Fibroblast of lung (primary cell): ENCODE data around the gene PIP4K2A. TPM values are rescaled to one million over a fixed set of nuclear protein-coding genes. Genes with fewer than 3 reads are reported as not detected.
A peak's percentile ranks its signal among the peaks of the same experiment; 100 is the strongest.

Experiments
- DNase-seq, 2 donors: peaks; one replicate each; pipeline versions ENCODE4 v3.0.0 to v3.0.0-alpha.2; 2010; ENCODE audit warnings: low read depth in 2 of 2
- H2AFZ ChIP-seq: 2 replicates; pipeline ENCODE4 v1.5.1; 2012; ENCODE audit warnings: low read length, control low read depth, inconsistent platforms
- H3K27ac ChIP-seq: 2 replicates; pipeline ENCODE4 v1.5.1; 2011; ENCODE audit warnings: low read length, control low read depth; ENCODE audit not compliant: insufficient read depth
- H3K27me3 ChIP-seq: 2 replicates; pipeline ENCODE4 v1.5.1; 2011; ENCODE audit warnings: mild to moderate bottlenecking, low read length; ENCODE audit not compliant: control insufficient read depth, insufficient read depth
- H3K36me3 ChIP-seq: 2 replicates; pipeline ENCODE4 v1.5.1; 2011; ENCODE audit warnings: low read length; ENCODE audit not compliant: control insufficient read depth, insufficient read depth
- H3K4me1 ChIP-seq: 2 replicates; pipeline ENCODE4 v1.5.1; 2011; ENCODE audit warnings: low read length; ENCODE audit not compliant: control insufficient read depth, insufficient read depth; ENCODE audit errors: extremely low read depth
- H3K4me2 ChIP-seq: 2 replicates; pipeline ENCODE4 v1.5.1; 2011; ENCODE audit warnings: low read length, control low read depth; ENCODE audit not compliant: insufficient read depth; ENCODE audit errors: extremely low read depth
- H3K4me3 ChIP-seq, 4 experiments: fragments of 200-600 bp in 1 of 4; sonication (generic) in 1 of 4; replicated peaks in 1 of 4; 2 replicates each; pipeline ENCODE4 v1.5.1; 2011 to 2016; ENCODE audit warnings: low read length in 4 of 4, low read depth in 3 of 4, mild to moderate bottlenecking in 3 of 4, control low read depth in 2 of 4, inconsistent platforms in 1 of 4, mixed read lengths in 1 of 4; ENCODE audit not compliant: insufficient read depth in 1 of 4; ENCODE audit errors: control extremely low read depth in 1 of 4
- H3K79me2 ChIP-seq: 2 replicates; pipeline ENCODE4 v1.5.1; 2012; ENCODE audit warnings: mild to moderate bottlenecking, low read length, inconsistent platforms; ENCODE audit not compliant: control insufficient read depth, insufficient read depth
- H3K9ac ChIP-seq: 2 replicates; pipeline ENCODE4 v1.5.1; 2011; ENCODE audit warnings: mild to moderate bottlenecking, low read length, control low read depth; ENCODE audit not compliant: insufficient read depth
- H3K9me3 ChIP-seq: 2 replicates; pipeline ENCODE4 v1.5.1; 2012; ENCODE audit warnings: low read depth, low read length; ENCODE audit not compliant: control insufficient read depth, insufficient read depth
- H4K20me1 ChIP-seq: 2 replicates; pipeline ENCODE4 v1.5.1; 2011; ENCODE audit warnings: low read length; ENCODE audit not compliant: control insufficient read depth, insufficient read depth; ENCODE audit errors: extremely low read depth
- CTCF ChIP-seq, 2 donors: IDR thresholded peaks in 1 of 2; conservative IDR thresholded peaks in 1 of 2; 1 replicate in 1 of 2; 2 replicates in 1 of 2; pipeline ENCODE4 v1.5.1; 2011 to 2012; ENCODE audit warnings: low read length in 2 of 2, control low read depth in 1 of 2, inconsistent platforms in 1 of 2, low read depth in 1 of 2, mild to moderate bottlenecking in 1 of 2
- EZH2 ChIP-seq: IDR thresholded peaks from 2 replicates; pipeline ENCODE4 v1.5.1; 2012; ENCODE audit warnings: low read length, control low read depth, mild to moderate bottlenecking; ENCODE audit errors: missing control alignments
- polyA plus RNA-seq, 2 donors: library from polyadenylated mRNA; depleted of rRNA in 1 of 2; stranded (reverse) in 1 of 2; unstranded in 1 of 2; fragments of >200 nt; gene quantifications; 2 replicates each; pipeline ENCODE4 v1.2.1, GENCODE V29; 2011 to 2012; ENCODE audit warnings: missing spikeins in 1 of 2
- total RNA-seq: library from RNA; depleted of rRNA; stranded (reverse); fragments of >200 nt; gene quantifications from 2 replicates; pipeline ENCODE4 v1.2.1, GENCODE V29; 2014

Gene PIP4K2A
- total and polyA plus RNA-seq, 2 donors (not counting 1 experiment from before 2014, with no cell fraction given): 28.5 to 40.0 TPM

- peak; percentile 51 to 89 for DNase-seq
- no peak overlapping the region for H3K4me2 ChIP-seq
- no peak overlapping the region for H3K27ac ChIP-seq
These were observed 31.9 kb downstream of the PIP4K2A start for GRCh38 chr10:22682237-22683139.

GRCh38 chr10:22681783-22682183 lies 32.6 kb downstream of the PIP4K2A start:
- H4K20me1 ChIP-seq: no peaks in the 10 kb centered on the region
- peak; percentile 53 to 80 for DNase-seq
- H3K4me3 ChIP-seq: no peak overlapping the region
- H3K79me2 ChIP-seq: peaks cover 38% of the 10 kb centered on the region
- H3K9me3 ChIP-seq: no peaks in the 10 kb centered on the region
- H3K36me3 ChIP-seq: no peaks in the 10 kb centered on the region
- H3K27me3 ChIP-seq: no peaks in the 10 kb centered on the region
- no peak overlapping the region for H3K9ac ChIP-seq
- no peak overlapping the region for H3K27ac ChIP-seq
- no peak overlapping the region for H2AFZ ChIP-seq
- TF ChIP-seq EZH2: no peak
- no peak for TF ChIP-seq CTCF (conservative IDR thresholded peaks at IDR 0.05 in 1 of 2, IDR thresholded peaks at IDR 0.05 in 1 of 2; ENCODE audit: low read depth in 1 of 2, low read length in 2 of 2)
- no peak overlapping the region for H3K4me2 ChIP-seq
- H3K4me1 ChIP-seq: peaks cover 9% of the 10 kb centered on the region

More at GRCh38 chr10:22682237-22683139, 31.9 kb downstream of the PIP4K2A start:
- H3K4me3 ChIP-seq: no peak overlapping the region
- no peaks in the 10 kb centered on the region for H3K27me3 ChIP-seq
- H3K4me1 ChIP-seq: peaks cover 9% of the 10 kb centered on the region
- TF ChIP-seq CTCF (conservative IDR thresholded peaks at IDR 0.05 in 1 of 2, IDR thresholded peaks at IDR 0.05 in 1 of 2; ENCODE audit: low read depth in 1 of 2, low read length in 2 of 2) (no peak), EZH2 (no peak)
- H2AFZ ChIP-seq: no peak overlapping the region
- H3K79me2 ChIP-seq: peaks cover 35% of the 10 kb centered on the region
- no peaks in the 10 kb centered on the region for H4K20me1 ChIP-seq
- no peaks in the 10 kb centered on the region for H3K9me3 ChIP-seq
- H3K9ac ChIP-seq: no peak overlapping the region
- no peaks in the 10 kb centered on the region for H3K36me3 ChIP-seq

GRCh38 chr10:22681301-22681700 lies 33.1 kb downstream of the PIP4K2A start:
- Histone ChIP-seq H3K27ac (no peak overlapping the region), H3K27me3 (no peaks in the 10 kb centered on the region), H3K4me3 (no peak overlapping the region), H3K9me3 (no peaks in the 10 kb centered on the region), H4K20me1 (no peaks in the 10 kb centered on the region), H3K4me2 (no peak overlapping the region), H2AFZ (no peak overlapping the region), H3K36me3 (no peaks in the 10 kb centered on the region), H3K4me1 (peaks cover 9% of the 10 kb centered on the region), H3K9ac (no peak overlapping the region), H3K79me2 (peaks cover 38% of the 10 kb centered on the region)
- DNase-seq: no peak
- TF ChIP-seq EZH2: no peak
